MCF 10A (cell line): ENCODE data around the gene CITED2. TPM values are rescaled to one million over a fixed set of nuclear protein-coding genes. Genes with fewer than 3 reads are reported as not detected.

Source experiments
- BruUV-seq: library from RNA; stranded (reverse); fragments of 400-500 nt; replicated peaks from 2 replicates; lab custom pipeline; 2021; lab: Mats Ljungman, UMichigan
- CTCF ChIA-PET: fragments of 300-600 bp; sonication (Branson Sonifier 250); formaldehyde crosslinking; extraction: SDS; loops from one replicate; lab custom pipeline; 2021; ENCODE audit warnings: antibody characterized with exemption, inconsistent platforms; lab: Yijun Ruan, JAX
- POLR2A ChIA-PET: fragments of 300-600, 350-650 bp; sonication (Branson Sonifier 250); formaldehyde crosslinking; extraction: SDS; loops from one replicate; lab custom pipeline; 2020; ENCODE audit warnings: antibody characterized with exemption, inconsistent platforms; lab: Yijun Ruan, JAX
- DNase-seq: peaks from one replicate; pipeline ENCODE4 v3.0.0-alpha.2; 2018; ENCODE audit not compliant: unreplicated experiment
- H3K27ac Mint-ChIP-seq: one replicate; pipeline ENCODE4 v1.8.0; 2022; ENCODE audit warnings: mild to moderate bottlenecking, low read depth, mixed read lengths; ENCODE audit not compliant: unreplicated experiment
- H3K27me3 Mint-ChIP-seq: one replicate; pipeline ENCODE4 v1.8.0; 2022; ENCODE audit warnings: mixed read lengths; ENCODE audit not compliant: insufficient read depth, unreplicated experiment
- H3K36me3 Mint-ChIP-seq: one replicate; pipeline ENCODE4 v1.8.0; 2022; ENCODE audit warnings: mild to moderate bottlenecking, moderate library complexity, mixed read lengths; ENCODE audit not compliant: insufficient read depth, unreplicated experiment
- H3K4me1 Mint-ChIP-seq: one replicate; pipeline ENCODE4 v1.8.0; 2022; ENCODE audit warnings: mixed read lengths; ENCODE audit not compliant: insufficient read depth, unreplicated experiment
- H3K4me3 Mint-ChIP-seq: one replicate; pipeline ENCODE4 v1.8.0; 2022; ENCODE audit warnings: mild to moderate bottlenecking, moderate library complexity, mixed read lengths; ENCODE audit not compliant: unreplicated experiment
- H3K9me3 Mint-ChIP-seq: one replicate; pipeline ENCODE4 v1.8.0; 2022; ENCODE audit warnings: mixed read lengths; ENCODE audit not compliant: unreplicated experiment
- intact Hi-C: fragments of 100-400 bp; cut with micrococcal nuclease; formaldehyde crosslinking; loops from 2 replicates; pipeline ENCODE4 v1.14.1; 2022
- total RNA-seq: library from RNA; stranded (reverse); gene quantifications from 2 replicates; pipeline ENCODE4 v1.2.3, GENCODE V29; 2022
- TF ChIP-seq, protein P1 (sequence below): fragments of 200-600 bp; IDR thresholded peaks from one replicate; pipeline ENCODE4 v1.8.0; 2022; ENCODE audit warnings: antibody characterized with exemption, mild to moderate bottlenecking; ENCODE audit not compliant: unreplicated experiment

The CITED2 gene
- total RNA-seq, 1 experiment from 2014 or later: 50.4 TPM

GRCh38 chr6:139369068-139369467 lies 5.4 kb downstream of the CITED2 start:
- TF ChIP-seq, protein P1, sequence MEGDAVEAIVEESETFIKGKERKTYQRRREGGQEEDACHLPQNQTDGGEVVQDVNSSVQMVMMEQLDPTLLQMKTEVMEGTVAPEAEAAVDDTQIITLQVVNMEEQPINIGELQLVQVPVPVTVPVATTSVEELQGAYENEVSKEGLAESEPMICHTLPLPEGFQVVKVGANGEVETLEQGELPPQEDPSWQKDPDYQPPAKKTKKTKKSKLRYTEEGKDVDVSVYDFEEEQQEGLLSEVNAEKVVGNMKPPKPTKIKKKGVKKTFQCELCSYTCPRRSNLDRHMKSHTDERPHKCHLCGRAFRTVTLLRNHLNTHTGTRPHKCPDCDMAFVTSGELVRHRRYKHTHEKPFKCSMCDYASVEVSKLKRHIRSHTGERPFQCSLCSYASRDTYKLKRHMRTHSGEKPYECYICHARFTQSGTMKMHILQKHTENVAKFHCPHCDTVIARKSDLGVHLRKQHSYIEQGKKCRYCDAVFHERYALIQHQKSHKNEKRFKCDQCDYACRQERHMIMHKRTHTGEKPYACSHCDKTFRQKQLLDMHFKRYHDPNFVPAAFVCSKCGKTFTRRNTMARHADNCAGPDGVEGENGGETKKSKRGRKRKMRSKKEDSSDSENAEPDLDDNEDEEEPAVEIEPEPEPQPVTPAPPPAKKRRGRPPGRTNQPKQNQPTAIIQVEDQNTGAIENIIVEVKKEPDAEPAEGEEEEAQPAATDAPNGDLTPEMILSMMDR: no peak
- Mint-ChIP-seq H3K9me3 (no peaks in the 10 kb centered on the region), H3K27me3 (no peaks in the 10 kb centered on the region), H3K27ac (no peak overlapping the region), H3K36me3 (peaks cover 45% of the 10 kb centered on the region), H3K4me3 (no peak overlapping the region), H3K4me1 (peaks cover 20% of the 10 kb centered on the region)
- ChIA-PET CTCF (interaction anchor here (0.6 to 1.5 kb wide), 12 partner anchors 18 to 1637 kb away, joined by 3 to 12 read pairs (median 4); no protein-coding TSS in a partner anchor), POLR2A (interaction anchor here (0.6 to 1.5 kb wide), 11 partner anchors 141 to 1072 kb away, joined by 3 to 6 read pairs (median 3); no protein-coding TSS in a partner anchor)
- BruUV-seq: no TSS peak
- intact Hi-C loops: loop anchor here (1.0 to 10.0 kb wide), 3 partner anchors 1072 to 1552 kb away; no protein-coding TSS in a partner anchor
- DNase-seq: no peak

- Mint-ChIP-seq H3K4me1 (peaks cover 20% of the 10 kb centered on the region), H3K9me3 (no peaks in the 10 kb centered on the region), H3K36me3 (peaks cover 41% of the 10 kb centered on the region)
Observed at GRCh38 chr6:139368661-139369060, 5.8 kb downstream of the CITED2 start.

DNA sequence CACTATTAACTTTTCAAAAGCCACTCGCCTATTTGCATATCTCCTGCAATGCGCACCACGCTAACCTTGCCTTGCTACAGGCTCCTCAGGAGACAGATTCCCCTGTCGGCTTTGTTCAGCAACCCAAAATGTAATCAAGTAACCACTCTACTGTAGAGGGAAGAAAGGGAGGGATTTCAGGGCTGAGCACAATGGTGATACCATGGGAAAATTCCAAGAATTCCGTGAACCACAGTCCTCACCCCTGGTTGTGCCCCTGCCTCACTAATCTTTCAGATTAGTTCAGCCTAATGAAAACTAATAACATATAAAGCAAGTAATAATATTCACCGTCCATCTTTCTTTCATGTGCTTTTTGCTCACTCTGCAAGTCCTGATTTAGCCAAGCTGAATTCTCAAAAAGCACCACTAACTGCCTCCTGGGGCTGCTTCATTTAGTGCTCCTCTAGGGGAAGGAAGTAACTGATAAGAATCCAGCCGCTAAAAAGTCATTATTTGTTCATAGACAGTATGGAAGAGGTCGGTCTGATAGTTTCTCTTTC lies 6.6 kb downstream of the CITED2 start:
- ChIA-PET CTCF (interaction anchor here (0.7 kb wide), 2 partner anchors 511 to 1548 kb away, joined by 3 read pairs; no protein-coding TSS in a partner anchor), POLR2A (no interaction called here)
- TF ChIP-seq, protein P1: no peak
- H3K9me3 Mint-ChIP-seq: no peaks in the 10 kb centered on the region
- no TSS peak for BruUV-seq
- no peak for DNase-seq
- H3K27me3 Mint-ChIP-seq: no peaks in the 10 kb centered on the region
- H3K36me3 Mint-ChIP-seq: peaks cover 33% of the 10 kb centered on the region
- H3K27ac Mint-ChIP-seq: peak overlapping the region; percentile 7
- peaks cover 20% of the 10 kb centered on the region for H3K4me1 Mint-ChIP-seq
- intact Hi-C loops: loop anchor here (10.0 kb wide), 1 partner anchor 1253 kb away; no protein-coding TSS in a partner anchor
- H3K4me3 Mint-ChIP-seq: no peak overlapping the region

More at GRCh38 chr6:139368661-139369060, 5.8 kb downstream of the CITED2 start:
- Mint-ChIP-seq H3K4me3 (no peak overlapping the region), H3K27ac (no peak overlapping the region), H3K27me3 (no peaks in the 10 kb centered on the region)
- no peak for DNase-seq
- no TSS peak for BruUV-seq
- intact Hi-C loops: loop anchor here (1.0 to 10.0 kb wide), 3 partner anchors 1073 to 1553 kb away; no protein-coding TSS in a partner anchor
- TF ChIP-seq, protein P1: no peak
- CTCF ChIA-PET: interaction anchor here (0.7 kb wide), 2 partner anchors 511 to 1547 kb away, joined by 3 read pairs; no protein-coding TSS in a partner anchor
- POLR2A ChIA-PET: no interaction called here

GRCh38 chr6:139364982-139365379 lies 9.5 kb downstream of the CITED2 start:
- ChIA-PET POLR2A (interaction anchor here (0.8 to 1.5 kb wide), 5 partner anchors 8 to 549 kb away, joined by 3 to 7 read pairs (median 5); partner anchors contain the start of gene CITED2), CTCF (interaction anchor here (0.6 to 2.4 kb wide), 23 partner anchors 8 to 1613 kb away, joined by 3 to 29 read pairs (median 3); partner anchors contain the start of gene REPS1)
- H3K27ac Mint-ChIP-seq: no peak overlapping the region
- BruUV-seq: no TSS peak
- DNase-seq: no peak
- intact Hi-C loops: loop anchor here (1.0 to 10.0 kb wide), 7 partner anchors 146 to 1250 kb away; partner anchors contain the start of gene REPS1
- TF ChIP-seq, protein P1: no peak
- no peaks in the 10 kb centered on the region for H3K9me3 Mint-ChIP-seq
- peaks cover 5% of the 10 kb centered on the region for H3K4me1 Mint-ChIP-seq
- no peaks in the 10 kb centered on the region for H3K27me3 Mint-ChIP-seq
- H3K36me3 Mint-ChIP-seq: peaks cover 4% of the 10 kb centered on the region
- no peak overlapping the region for H3K4me3 Mint-ChIP-seq
